IMR-90 (cell line): ENCODE data around the gene EHHADH. TPM values are rescaled to one million over a fixed set of nuclear protein-coding genes. Genes with fewer than 3 reads are reported as not detected.
A peak's percentile ranks its signal among the peaks of the same experiment; 100 is the strongest.

Experiments used
- ATAC-seq: fragments of 200-7000 bp; cut with Tn5 transposase; 2 replicates; pipeline ENCODE4 v1.9.1; 2020; ENCODE audit warnings: low read depth, mild to moderate bottlenecking, moderate library complexity
- Bru-seq: library from RNA; stranded (reverse); fragments of 400-500 nt; gene quantifications from one replicate; lab custom pipeline; 2021; lab: Mats Ljungman, UMichigan
- BruChase-seq, 2 experiments: library from RNA; stranded (reverse); fragments of 400-500 nt; gene quantifications; one replicate each; lab custom pipeline; 2021; lab: Mats Ljungman, UMichigan
- BruUV-seq: library from RNA; stranded (reverse); fragments of 400-500 nt; replicated peaks from 2 replicates; lab custom pipeline; 2021; lab: Mats Ljungman, UMichigan
- CTCF ChIA-PET: fragments of 300-600 bp; formaldehyde crosslinking; extraction: SDS; loops from one replicate; lab custom pipeline; 2021; ENCODE audit warnings: antibody characterized with exemption; lab: Yijun Ruan, JAX
- POLR2A ChIA-PET: fragments of 300-600 bp; sonication (Branson Sonifier 250); formaldehyde crosslinking; loops from one replicate; lab custom pipeline; 2022; ENCODE audit warnings: antibody characterized with exemption; ENCODE audit not compliant: unreplicated experiment; lab: Charles Lee
- DNase-seq: peaks from one replicate; pipeline ENCODE4 v3.0.0; 2013
- H2AFZ ChIP-seq: replicated peaks from 2 replicates; pipeline ENCODE3; 2013; ENCODE audit warnings: low read length, mild to moderate bottlenecking; ENCODE audit not compliant: poor library complexity
- H2AK5ac ChIP-seq: 2 replicates; pipeline ENCODE4 v1.6.1; 2013; ENCODE audit warnings: low read depth, low read length, inconsistent platforms
- H2AK9ac ChIP-seq: replicated peaks from 2 replicates; pipeline ENCODE3; 2013; ENCODE audit warnings: mild to moderate bottlenecking, low read depth, low read length, moderate library complexity; ENCODE audit not compliant: poor library complexity
- H2BK120ac ChIP-seq: 2 replicates; pipeline ENCODE4 v1.6.1; 2013; ENCODE audit warnings: low read depth, low read length, inconsistent platforms
- H2BK15ac ChIP-seq: 3 replicates; pipeline ENCODE4 v1.6.1; 2013; ENCODE audit warnings: low read depth, low read length, inconsistent platforms
- H2BK20ac ChIP-seq: 2 replicates; pipeline ENCODE4 v1.6.1; 2013; ENCODE audit warnings: low read depth, mild to moderate bottlenecking, inconsistent platforms, low read length, moderate library complexity
- H2BK5ac ChIP-seq: 2 replicates; pipeline ENCODE4 v1.6.1; 2013; ENCODE audit warnings: mild to moderate bottlenecking, low read depth, low read length, inconsistent platforms; ENCODE audit not compliant: poor library complexity, severe bottlenecking
- H3K14ac ChIP-seq: replicated peaks from 2 replicates; pipeline ENCODE4 v1.6.1; 2013; ENCODE audit warnings: low read depth, low read length, inconsistent platforms
- H3K18ac ChIP-seq: 2 replicates; pipeline ENCODE4 v1.6.1; 2013; ENCODE audit warnings: low read depth, low read length, control low read depth
- H3K23ac ChIP-seq: 2 replicates; pipeline ENCODE4 v1.6.1; 2013; ENCODE audit warnings: low read depth, low read length, inconsistent platforms
- H3K27ac ChIP-seq: 2 replicates; pipeline ENCODE4 v1.5.1; 2013; ENCODE audit warnings: mild to moderate bottlenecking, control low read depth, low read length; ENCODE audit not compliant: insufficient read depth
- H3K27me3 ChIP-seq: 2 replicates; pipeline ENCODE4 v1.6.1; 2013; ENCODE audit warnings: low read length; ENCODE audit not compliant: control insufficient read depth, insufficient read depth
- H3K36me3 ChIP-seq: 2 replicates; pipeline ENCODE4 v1.6.1; 2013; ENCODE audit warnings: low read length, mixed read lengths; ENCODE audit not compliant: control insufficient read depth, insufficient read depth
- H3K4ac ChIP-seq: 2 replicates; pipeline ENCODE4 v1.6.1; 2013; ENCODE audit warnings: low read depth, low read length, inconsistent platforms
- H3K4me1 ChIP-seq: 2 replicates; pipeline ENCODE4 v1.6.1; 2013; ENCODE audit warnings: low read length, mixed read lengths; ENCODE audit not compliant: control insufficient read depth, insufficient read depth
- H3K4me2 ChIP-seq: 2 replicates; pipeline ENCODE4 v1.6.1; 2013; ENCODE audit warnings: low read depth, mild to moderate bottlenecking, control low read depth, low read length, moderate library complexity
- H3K4me3 ChIP-seq: 2 replicates; pipeline ENCODE4 v1.5.1; 2013; ENCODE audit warnings: low read depth, mild to moderate bottlenecking, control low read depth, low read length, moderate library complexity; ENCODE audit not compliant: insufficient read depth
- H3K56ac ChIP-seq: 2 replicates; pipeline ENCODE4 v1.6.1; 2013; ENCODE audit warnings: low read length, inconsistent platforms; ENCODE audit not compliant: insufficient read depth; ENCODE audit errors: extremely low read depth
- H3K79me1 ChIP-seq, 2 experiments: 2 replicates each; pipeline ENCODE4 v1.6.1; 2013; ENCODE audit warnings: low read length in 2 of 2, inconsistent platforms in 1 of 2, low read depth in 1 of 2
- H3K9ac ChIP-seq: 2 replicates; pipeline ENCODE4 v1.6.1; 2013; ENCODE audit warnings: low read depth, low read length, control low read depth
- H3K9me1 ChIP-seq: 2 replicates; pipeline ENCODE4 v1.6.1; 2013; ENCODE audit warnings: low read length, inconsistent platforms; ENCODE audit not compliant: insufficient read depth
- H3K9me3 ChIP-seq: 2 replicates; pipeline ENCODE4 v1.6.1; 2013; ENCODE audit warnings: low read length; ENCODE audit not compliant: control insufficient read depth, insufficient read depth
- H4K20me1 ChIP-seq: 2 replicates; pipeline ENCODE4 v1.6.1; 2013; ENCODE audit warnings: low read length, inconsistent platforms; ENCODE audit not compliant: insufficient read depth
- H4K5ac ChIP-seq: 2 replicates; pipeline ENCODE4 v1.6.1; 2013; ENCODE audit warnings: mild to moderate bottlenecking, low read depth, low read length, control low read depth
- H4K8ac ChIP-seq, 2 experiments: 2 replicates each; pipeline ENCODE4 v1.6.1; 2013; ENCODE audit warnings: low read depth in 2 of 2, low read length in 2 of 2, control low read depth in 1 of 2, inconsistent platforms in 1 of 2
- H4K91ac ChIP-seq: 2 replicates; pipeline ENCODE4 v1.6.1; 2013; ENCODE audit warnings: low read depth, low read length, inconsistent platforms; ENCODE audit not compliant: insufficient read depth
- CHD1 ChIP-seq: IDR thresholded peaks from 2 replicates; pipeline ENCODE4 v1.6.1; 2012; ENCODE audit warnings: low read depth, low read length, improper control_type of control experiment
- MAFK ChIP-seq: IDR thresholded peaks from 2 replicates; pipeline ENCODE4 v1.6.1; 2012; ENCODE audit warnings: low read depth, low read length, improper control_type of control experiment
- MAZ ChIP-seq: IDR thresholded peaks from 2 replicates; pipeline ENCODE4 v1.6.1; 2012; ENCODE audit warnings: low read depth, mild to moderate bottlenecking, low read length, improper control_type of control experiment, moderate library complexity, borderline replicate concordance
- POLR2A ChIP-seq: IDR thresholded peaks from 2 replicates; pipeline ENCODE4 v1.6.1; 2012; ENCODE audit warnings: mild to moderate bottlenecking, low read depth, low read length
- RAD21 ChIP-seq: IDR thresholded peaks from 2 replicates; pipeline ENCODE4 v1.6.1; 2012; ENCODE audit warnings: low read length, improper control_type of control experiment
- RCOR1 ChIP-seq: IDR thresholded peaks from 2 replicates; pipeline ENCODE4 v1.6.1; 2012; ENCODE audit warnings: mild to moderate bottlenecking, low read length, improper control_type of control experiment; ENCODE audit not compliant: insufficient replicate concordance
- SMC3 ChIP-seq: fragments of 150-350 bp; IDR thresholded peaks from 2 replicates; pipeline ENCODE4 v1.6.1; 2016; ENCODE audit warnings: low read depth, mild to moderate bottlenecking, antibody characterized with exemption, low read length, moderate library complexity
- WGBS, 2 experiments: methylation state at CpG; one replicate each; pipeline versions ENCODE4 v1.1.5 to v1.1.7; 2013; ENCODE audit warnings: missing lambda C conversion rate in 2 of 2; ENCODE audit not compliant: insufficient read length in 1 of 2; ENCODE audit errors: extremely low coverage in 2 of 2; 5-methylcytosine and 5-hydroxymethylcytosine counted together
- dilution Hi-C: fragments of 300-500 bp; cut with HindIII; formaldehyde crosslinking; loops from one replicate; pipeline ENCODE4 v1.14.3; 2018; ENCODE audit warnings: low sequenced_read_pairs; ENCODE audit not compliant: unreplicated experiment
- in situ Hi-C: fragments of 300-500 bp; cut with MboI; formaldehyde crosslinking; loops from 3 replicates; pipeline ENCODE4 v1.14.3; 2019; ENCODE audit warnings: low sequenced_read_pairs, inconsistent platforms, mixed read lengths
- intact Hi-C: fragments of 100-400 bp; cut with micrococcal nuclease; formaldehyde crosslinking; loops from 2 replicates; pipeline ENCODE4 v1.10.0; 2022
- long read RNA-seq: library from polyadenylated mRNA; unstranded; transcript quantifications from one replicate; pipeline ENCODE4 v2.0.0, GENCODE V29; 2021; ENCODE audit not compliant: unreplicated experiment
- polyA plus RNA-seq, 3 experiments: library from polyadenylated mRNA; depleted of rRNA; stranded (reverse); fragments of >200 nt; gene quantifications; 2 replicates each; pipeline ENCODE4 v1.2.3, GENCODE V29; 2012; ENCODE audit warnings: low replicate concordance in 1 of 3
- total RNA-seq: library from RNA; depleted of rRNA; stranded (reverse); fragments of >200 nt; gene quantifications from 2 replicates; pipeline ENCODE4 v1.2.3, GENCODE V29; 2012; rRNA removed
- TF ChIP-seq, protein P1 (sequence below): fragments of 150-350 bp; IDR thresholded peaks from 2 replicates; pipeline ENCODE4 v1.6.1; 2017; ENCODE audit warnings: mild to moderate bottlenecking, antibody characterized with exemption, low read length, low read depth
- TF ChIP-seq, protein P2 (sequence below): conservative IDR thresholded peaks from 2 replicates; pipeline ENCODE4 v1.5.1; 2012; ENCODE audit warnings: mild to moderate bottlenecking, low read depth, low read length, improper control_type of control experiment
- TF ChIP-seq, protein P3 (sequence below): fragments of 150-350 bp; IDR thresholded peaks from 2 replicates; pipeline ENCODE4 v1.6.1; 2016; ENCODE audit warnings: low read depth, mild to moderate bottlenecking, low read length, moderate library complexity, borderline replicate concordance

Gene EHHADH
- total RNA-seq (4.2 and 4.7 TPM in 2 replicates), polyA plus RNA-seq (2012; rRNA removed) (2.0 TPM in 2 replicates), Bru-seq, nascent RNA (percentile 42 among the genes with signal in this experiment), BruChase-seq, experiment 1, labeled RNA remaining after a 6-hour chase (percentile 36 among the genes with signal in this experiment), BruChase-seq, experiment 2, labeled RNA remaining after a 2-hour chase (percentile 35 among the genes with signal in this experiment)
- polyA plus RNA-seq (2012; cell fraction: cytosol; rRNA removed), result 0.95 and 1.7 TPM in 2 replicates
- 0.47 and 2.0 TPM in 2 replicates for polyA plus RNA-seq (2012; cell fraction: nucleus; rRNA removed; ENCODE audit: low replicate concordance)
- long read RNA-seq, partial matches to known transcripts, result 0 of 3 reads
- long read RNA-seq, other reads (novel, unspliced or antisense), result 1 of 3 reads

DNA sequence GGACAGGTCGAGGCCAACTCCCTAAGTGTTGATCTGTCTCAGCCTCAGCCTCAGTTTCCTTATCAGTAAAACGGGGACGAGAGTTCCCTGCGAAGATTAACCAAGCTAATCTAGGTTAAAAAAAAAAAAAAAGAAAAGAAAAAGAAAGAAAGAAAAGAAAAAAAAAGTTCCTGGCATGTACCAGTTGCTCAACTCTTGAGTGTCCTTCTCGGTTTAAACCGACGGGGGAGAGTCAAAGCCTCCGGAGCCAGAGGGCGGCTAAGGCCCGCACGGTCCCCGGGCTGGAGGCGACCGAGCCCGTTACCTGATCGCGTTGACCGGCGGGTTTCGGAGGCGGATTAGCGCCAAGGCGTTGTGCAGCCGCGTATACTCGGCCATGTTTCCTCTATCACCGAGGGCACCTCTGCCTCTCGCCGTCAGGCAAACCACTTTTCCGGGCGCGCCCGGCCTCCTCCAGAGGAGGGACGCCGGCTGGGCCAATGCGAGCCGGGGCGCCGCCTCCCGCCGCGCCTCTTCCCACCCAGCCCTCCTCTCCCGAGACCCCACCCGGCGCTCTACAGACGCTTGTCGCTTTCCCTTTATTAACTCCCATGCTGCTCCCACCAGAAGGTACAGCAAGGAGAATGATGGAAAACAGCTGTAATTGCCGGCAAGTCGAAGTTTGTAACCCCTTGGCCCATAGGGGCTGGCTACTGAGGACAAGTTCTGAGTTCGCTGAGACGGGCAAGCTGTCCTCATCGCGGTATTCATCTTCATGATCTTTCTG, at the start of gene EHHADH:
Gene EHHADH (minus strand): TSS at position 405 of the 766 bp plus-strand sequence. CDS start 27 bp downstream, at position 378.
- Histone ChIP-seq H3K27me3 (no peaks in the 10 kb centered on the region), H2BK20ac (0 out of 2 replicates have a peak within 1 kb of the TSS, but pooled peaks have one; percentile 49), H3K4ac (peak within 1 kb of the TSS; percentile 80; the same call in 1 of the 2 replicates), H4K20me1 (no peaks in the 10 kb centered on the region), H3K4me3 (peak within 1 kb of the TSS; percentile 85), H2BK120ac (peak within 1 kb of the TSS; percentile 66; the same call in 1 of the 2 replicates), H3K23ac (no peak within 1 kb of the TSS), H3K27ac (peak within 1 kb of the TSS; percentile 54; the same call in 1 of the 2 replicates), H3K36me3 (no peaks in the 10 kb centered on the region), H2AFZ (peak within 1 kb of the TSS; percentile 97), H3K4me1 (no peaks in the 10 kb centered on the region), H2BK5ac (peak within 1 kb of the TSS; percentile 59), H3K9me1 (no peaks in the 10 kb centered on the region), H2AK9ac (no peak within 1 kb of the TSS), H3K79me1 (no peaks in the 10 kb centered on the region), H3K14ac (peak within 1 kb of the TSS; percentile 88), H3K56ac (peak within 1 kb of the TSS; percentile 64; the same call in 1 of the 2 replicates), H4K91ac (peak within 1 kb of the TSS; percentile 85), H3K4me2 (peak within 1 kb of the TSS; percentile 98), H2AK5ac (no peak within 1 kb of the TSS; the same call in 1 of the 2 replicates), H4K5ac (peak within 1 kb of the TSS; percentile 97), H3K9ac (peak within 1 kb of the TSS; percentile 75), H3K9me3 (no peaks in the 10 kb centered on the region), H3K18ac (peak within 1 kb of the TSS; percentile 37; the same call in 1 of the 2 replicates), H2BK15ac (peak within 1 kb of the TSS; percentile 77; the same call in 1 of the 3 replicates), H4K8ac (peak within 1 kb of the TSS; percentile 74 to 97)
- dilution Hi-C loops, result no loop called here
- ChIA-PET POLR2A (interaction anchor here (0.6 kb wide), 1 partner anchor 301 kb away, joined by 3 read pairs; no protein-coding TSS in a partner anchor), CTCF (interaction anchor here (0.6 kb wide), 1 partner anchor 99 kb away, joined by 9 read pairs; no protein-coding TSS in a partner anchor)
- TSS peak; percentile 74 for BruUV-seq
- in situ Hi-C loops, result no loop called here
- peak; percentile 100 for ATAC-seq
- intact Hi-C loops, result no loop called here
- 2% methylated on average over 27 of the region's 53 CpGs; no CpG with 5 or more reads in 1 of the 2 experiments for WGBS, 2 experiments
- DNase-seq, result peak; percentile 44
- TF ChIP-seq RCOR1 (no peak), CHD1 (no peak), MAFK (no peak), MAZ (peak; percentile 37; the same call in 1 of the 2 replicates), POLR2A (peak; percentile 39; the same call in 1 of the 2 replicates), RAD21 (no peak), SMC3 (no peak)
- TF ChIP-seq, protein P1, sequence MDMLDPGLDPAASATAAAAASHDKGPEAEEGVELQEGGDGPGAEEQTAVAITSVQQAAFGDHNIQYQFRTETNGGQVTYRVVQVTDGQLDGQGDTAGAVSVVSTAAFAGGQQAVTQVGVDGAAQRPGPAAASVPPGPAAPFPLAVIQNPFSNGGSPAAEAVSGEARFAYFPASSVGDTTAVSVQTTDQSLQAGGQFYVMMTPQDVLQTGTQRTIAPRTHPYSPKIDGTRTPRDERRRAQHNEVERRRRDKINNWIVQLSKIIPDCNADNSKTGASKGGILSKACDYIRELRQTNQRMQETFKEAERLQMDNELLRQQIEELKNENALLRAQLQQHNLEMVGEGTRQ, result no peak
- TF ChIP-seq, protein P2, sequence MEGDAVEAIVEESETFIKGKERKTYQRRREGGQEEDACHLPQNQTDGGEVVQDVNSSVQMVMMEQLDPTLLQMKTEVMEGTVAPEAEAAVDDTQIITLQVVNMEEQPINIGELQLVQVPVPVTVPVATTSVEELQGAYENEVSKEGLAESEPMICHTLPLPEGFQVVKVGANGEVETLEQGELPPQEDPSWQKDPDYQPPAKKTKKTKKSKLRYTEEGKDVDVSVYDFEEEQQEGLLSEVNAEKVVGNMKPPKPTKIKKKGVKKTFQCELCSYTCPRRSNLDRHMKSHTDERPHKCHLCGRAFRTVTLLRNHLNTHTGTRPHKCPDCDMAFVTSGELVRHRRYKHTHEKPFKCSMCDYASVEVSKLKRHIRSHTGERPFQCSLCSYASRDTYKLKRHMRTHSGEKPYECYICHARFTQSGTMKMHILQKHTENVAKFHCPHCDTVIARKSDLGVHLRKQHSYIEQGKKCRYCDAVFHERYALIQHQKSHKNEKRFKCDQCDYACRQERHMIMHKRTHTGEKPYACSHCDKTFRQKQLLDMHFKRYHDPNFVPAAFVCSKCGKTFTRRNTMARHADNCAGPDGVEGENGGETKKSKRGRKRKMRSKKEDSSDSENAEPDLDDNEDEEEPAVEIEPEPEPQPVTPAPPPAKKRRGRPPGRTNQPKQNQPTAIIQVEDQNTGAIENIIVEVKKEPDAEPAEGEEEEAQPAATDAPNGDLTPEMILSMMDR, result 0 out of 2 replicates have a peak, but pooled peaks have one; percentile 4
- TF ChIP-seq, protein P3, sequence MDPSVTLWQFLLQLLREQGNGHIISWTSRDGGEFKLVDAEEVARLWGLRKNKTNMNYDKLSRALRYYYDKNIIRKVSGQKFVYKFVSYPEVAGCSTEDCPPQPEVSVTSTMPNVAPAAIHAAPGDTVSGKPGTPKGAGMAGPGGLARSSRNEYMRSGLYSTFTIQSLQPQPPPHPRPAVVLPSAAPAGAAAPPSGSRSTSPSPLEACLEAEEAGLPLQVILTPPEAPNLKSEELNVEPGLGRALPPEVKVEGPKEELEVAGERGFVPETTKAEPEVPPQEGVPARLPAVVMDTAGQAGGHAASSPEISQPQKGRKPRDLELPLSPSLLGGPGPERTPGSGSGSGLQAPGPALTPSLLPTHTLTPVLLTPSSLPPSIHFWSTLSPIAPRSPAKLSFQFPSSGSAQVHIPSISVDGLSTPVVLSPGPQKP, result no peak
